NCI-H1105 (cell line): ENCODE results near the gene P2RX5.

Experiments
- DNase-seq: peaks from one replicate; lab custom pipeline; 2025; lab: John Stamatoyannopoulos, UW

Gene P2RX5

GRCh38 chr17:3681565-3681964, 14.4 kb downstream of the P2RX5 start:
- no peak for DNase-seq

- no peak for DNase-seq
Measured at GRCh38 chr17:3681057-3681456, 14.9 kb downstream of the P2RX5 start.

GRCh38 chr17:3679531-3680126, 16.3 kb downstream of the P2RX5 start:
- no peak for DNase-seq

- no peak for DNase-seq
Measured at GRCh38 chr17:3678821-3679530, 17.0 kb downstream of the P2RX5 start.

- no peak for DNase-seq
Measured at GRCh38 chr17:3678095-3678820, 17.7 kb downstream of the P2RX5 start.

- DNase-seq: no peak
Measured at GRCh38 chr17:3675886-3676285, 20.1 kb downstream of the P2RX5 start.

- no peak for DNase-seq
Measured at GRCh38 chr17:3672571-3672970, 23.4 kb downstream of the P2RX5 start.

GRCh38 chr17:3669548-3669947, 26.4 kb downstream of the P2RX5 start:
- no peak for DNase-seq

- no peak for DNase-seq
Measured at GRCh38 chr17:3669085-3669347, 26.9 kb downstream of the P2RX5 start.

GRCh38 chr17:3668279-3669084, 27.5 kb downstream of the P2RX5 start, which contains the start of the genes EMC6 and TAX1BP3:
TSS of gene EMC6 (plus strand) at chr17:3668812. CDS start at chr17:3669147, 335 bp downstream.
TSS of gene TAX1BP3 (minus strand) at chr17:3668578. CDS start at chr17:3668526, 52 bp downstream.
- peak; percentile 87 for DNase-seq

GRCh38 chr17:3667366-3668278, 28.3 kb downstream of the P2RX5 start:
- DNase-seq: no peak

GRCh38 chr17:3666516-3666915, 29.4 kb downstream of the P2RX5 start:
- no peak for DNase-seq

GRCh38 chr17:3665834-3666233, 30.1 kb downstream of the P2RX5 start:
- DNase-seq: no peak

GRCh38 chr17:3663102-3664011, 32.6 kb downstream of the P2RX5 start:
- no peak for DNase-seq

- DNase-seq: no peak
Measured at GRCh38 chr17:3660311-3660891, 35.6 kb downstream of the P2RX5 start.

GRCh38 chr17:3659541-3660111, 36.3 kb downstream of the P2RX5 start:
- DNase-seq: no peak

GRCh38 chr17:3658784-3659449, 37.0 kb downstream of the P2RX5 start:
- DNase-seq: no peak

- DNase-seq: no peak
Measured at GRCh38 chr17:3657874-3658783, 37.8 kb downstream of the P2RX5 start.
